Natural killer cell treated with Interleukin-12 subunit alpha and Interleukin-12 subunit beta and Interleukin-15 and Interleukin-18, amount 100 ng/mL, for 72 hours (primary cell): ENCODE measurements around the gene EMX1. TPM values are rescaled to one million over a fixed set of nuclear protein-coding genes. Genes with fewer than 3 reads are reported as not detected.

ENCODE experiments used
- ATAC-seq, 2 donors: fragments of 150-1000 bp; cut with Tn5 transposase in 1 of 2; sonication (Bioruptor Pico), chemical (Tn5 transposase) in 1 of 2; 2 replicates each; pipeline ENCODE4 v1.10.0; 2021
- DNase-seq: peaks from one replicate; pipeline ENCODE4 v3.0.0; 2022; ENCODE audit warnings: low spot score
- H3K27ac Mint-ChIP-seq, 2 donors: 1 replicate in 1 of 2; 2 replicates in 1 of 2; pipeline ENCODE4 v1.8.0; 2022; ENCODE audit warnings: mixed read lengths in 2 of 2, mild to moderate bottlenecking in 1 of 2, moderate library complexity in 1 of 2
- H3K27me3 Mint-ChIP-seq, 2 donors: 1 replicate in 1 of 2; 2 replicates in 1 of 2; pipeline ENCODE4 v1.8.0; 2022; ENCODE audit warnings: mixed read lengths in 2 of 2
- H3K36me3 Mint-ChIP-seq: one replicate; pipeline ENCODE4 v1.8.0; 2022; ENCODE audit warnings: mixed read lengths
- H3K4me1 Mint-ChIP-seq, 2 donors: 1 replicate in 1 of 2; 2 replicates in 1 of 2; pipeline ENCODE4 v1.8.0; 2022; ENCODE audit warnings: low read depth in 2 of 2, mixed read lengths in 2 of 2, mild to moderate bottlenecking in 1 of 2
- H3K4me3 Mint-ChIP-seq: one replicate; pipeline ENCODE4 v1.8.0; 2022; ENCODE audit warnings: mixed read lengths
- H3K9me3 Mint-ChIP-seq: 2 replicates; pipeline ENCODE4 v1.8.0; 2022; ENCODE audit warnings: mixed read lengths
- total RNA-seq, 2 donors: library from RNA; stranded (reverse); gene quantifications; one replicate each; pipeline ENCODE4 v1.2.3, GENCODE V29; 2022

Gene EMX1
- total RNA-seq, 2 donors from 2014 or later: not detected

GRCh38 chr2:72934683-72935610, 17.6 kb downstream of the EMX1 start:
- Mint-ChIP-seq H3K9me3 (no peaks in the 10 kb centered on the region), H3K27ac (no peak overlapping the region), H3K4me1 (peaks cover 9 to 16% of the 10 kb centered on the region in 2 donors), H3K4me3 (no peak overlapping the region), H3K36me3 (no peaks in the 10 kb centered on the region), H3K27me3 (peaks cover 0 to 4% of the 10 kb centered on the region in 2 donors)
- DNase-seq (peak; percentile 56), ATAC-seq (no peak)

- Mint-ChIP-seq H3K36me3 (no peaks in the 10 kb centered on the region), H3K4me1 (peaks cover 9 to 16% of the 10 kb centered on the region in 2 donors), H3K4me3 (no peak overlapping the region), H3K27ac (peak overlapping the region in 1 of 2 donors; percentile 61), H3K27me3 (peaks cover 0 to 4% of the 10 kb centered on the region in 2 donors), H3K9me3 (no peaks in the 10 kb centered on the region)
- DNase-seq: peak; percentile 13
- ATAC-seq: no peak
Measured at GRCh38 chr2:72935611-72935957, 18.3 kb downstream of the EMX1 start.

GRCh38 chr2:72936660-72937355, 19.5 kb downstream of the EMX1 start:
- Mint-ChIP-seq H3K4me1 (peaks cover 9 to 16% of the 10 kb centered on the region in 2 donors), H3K27ac (no peak overlapping the region), H3K4me3 (no peak overlapping the region), H3K9me3 (no peaks in the 10 kb centered on the region), H3K27me3 (peaks cover 0 to 4% of the 10 kb centered on the region in 2 donors), H3K36me3 (no peaks in the 10 kb centered on the region)
- no peak for DNase-seq
- no peak for ATAC-seq

- H3K27ac Mint-ChIP-seq: no peak overlapping the region
- H3K4me3 Mint-ChIP-seq: no peak overlapping the region
- H3K36me3 Mint-ChIP-seq: no peaks in the 10 kb centered on the region
- ATAC-seq: no peak
- DNase-seq: no peak
- H3K9me3 Mint-ChIP-seq: no peaks in the 10 kb centered on the region
- H3K4me1 Mint-ChIP-seq: peaks cover 9 to 16% of the 10 kb centered on the region in 2 donors
- H3K27me3 Mint-ChIP-seq: peaks cover 0 to 4% of the 10 kb centered on the region in 2 donors
Measured at GRCh38 chr2:72937356-72937669, 20.0 kb downstream of the EMX1 start.

GRCh38 chr2:72938455-72938854, 21.1 kb downstream of the EMX1 start:
- H3K36me3 Mint-ChIP-seq: no peaks in the 10 kb centered on the region
- no peak overlapping the region for H3K27ac Mint-ChIP-seq
- no peak overlapping the region for H3K4me3 Mint-ChIP-seq
- H3K4me1 Mint-ChIP-seq: peaks cover 9 to 16% of the 10 kb centered on the region in 2 donors
- ATAC-seq (no peak), DNase-seq (no peak)
- no peaks in the 10 kb centered on the region for H3K9me3 Mint-ChIP-seq
- H3K27me3 Mint-ChIP-seq: peaks cover 0 to 4% of the 10 kb centered on the region in 2 donors

GRCh38 chr2:72940361-72940760, 23.0 kb downstream of the EMX1 start:
- Mint-ChIP-seq H3K4me3 (no peak overlapping the region), H3K27ac (peak overlapping the region in 1 of 2 donors; percentile 68), H3K27me3 (peaks cover 0 to under 1% of the 10 kb centered on the region in 2 donors), H3K36me3 (no peaks in the 10 kb centered on the region), H3K9me3 (no peaks in the 10 kb centered on the region), H3K4me1 (peaks cover 1 to 6% of the 10 kb centered on the region in 2 donors)
- DNase-seq (no peak), ATAC-seq (no peak)

- H3K27me3 Mint-ChIP-seq: no peaks in the 10 kb centered on the region
- H3K27ac Mint-ChIP-seq: no peak overlapping the region
- H3K4me3 Mint-ChIP-seq: no peak overlapping the region
- H3K4me1 Mint-ChIP-seq: peaks cover 0 to 3% of the 10 kb centered on the region in 2 donors
- H3K36me3 Mint-ChIP-seq: no peaks in the 10 kb centered on the region
- no peak for ATAC-seq
- DNase-seq: no peak
- H3K9me3 Mint-ChIP-seq: no peaks in the 10 kb centered on the region
Measured at GRCh38 chr2:72940786-72941185, 23.5 kb downstream of the EMX1 start.

- Mint-ChIP-seq H3K27ac (no peak overlapping the region), H3K4me3 (no peak overlapping the region), H3K4me1 (no peaks in the 10 kb centered on the region), H3K9me3 (no peaks in the 10 kb centered on the region), H3K36me3 (no peaks in the 10 kb centered on the region), H3K27me3 (no peaks in the 10 kb centered on the region)
- ATAC-seq (no peak), DNase-seq (no peak)
Measured at GRCh38 chr2:72942293-72942692, 25.0 kb downstream of the EMX1 start.

- no peaks in the 10 kb centered on the region for H3K4me1 Mint-ChIP-seq
- no peaks in the 10 kb centered on the region for H3K27me3 Mint-ChIP-seq
- ATAC-seq (no peak), DNase-seq (no peak)
- H3K36me3 Mint-ChIP-seq: no peaks in the 10 kb centered on the region
- no peak overlapping the region for H3K27ac Mint-ChIP-seq
- no peak overlapping the region for H3K4me3 Mint-ChIP-seq
- no peaks in the 10 kb centered on the region for H3K9me3 Mint-ChIP-seq
Measured at GRCh38 chr2:72942881-72943418, 25.6 kb downstream of the EMX1 start.

- ATAC-seq (no peak), DNase-seq (no peak)
- no peak overlapping the region for H3K27ac Mint-ChIP-seq
- no peaks in the 10 kb centered on the region for H3K9me3 Mint-ChIP-seq
- no peaks in the 10 kb centered on the region for H3K36me3 Mint-ChIP-seq
- no peaks in the 10 kb centered on the region for H3K4me1 Mint-ChIP-seq
- no peak overlapping the region for H3K4me3 Mint-ChIP-seq
- H3K27me3 Mint-ChIP-seq: no peaks in the 10 kb centered on the region
Measured at GRCh38 chr2:72943540-72944395, 26.4 kb downstream of the EMX1 start.

GRCh38 chr2:72944804-72945449, 27.6 kb downstream of the EMX1 start:
- Mint-ChIP-seq H3K36me3 (no peaks in the 10 kb centered on the region), H3K4me1 (peaks cover 0 to 2% of the 10 kb centered on the region in 2 donors), H3K27ac (no peak overlapping the region), H3K4me3 (no peak overlapping the region), H3K9me3 (no peaks in the 10 kb centered on the region), H3K27me3 (no peaks in the 10 kb centered on the region)
- ATAC-seq (no peak), DNase-seq (no peak)

GRCh38 chr2:72945450-72946019, 28.2 kb downstream of the EMX1 start:
- no peaks in the 10 kb centered on the region for H3K27me3 Mint-ChIP-seq
- ATAC-seq (no peak), DNase-seq (no peak)
- H3K4me1 Mint-ChIP-seq: peaks cover 0 to 2% of the 10 kb centered on the region in 2 donors
- H3K4me3 Mint-ChIP-seq: no peak overlapping the region
- no peaks in the 10 kb centered on the region for H3K9me3 Mint-ChIP-seq
- H3K27ac Mint-ChIP-seq: no peak overlapping the region
- H3K36me3 Mint-ChIP-seq: no peaks in the 10 kb centered on the region

- DNase-seq (no peak), ATAC-seq (no peak)
- peaks cover 0 to 2% of the 10 kb centered on the region in 2 donors for H3K4me1 Mint-ChIP-seq
- H3K36me3 Mint-ChIP-seq: no peaks in the 10 kb centered on the region
- no peaks in the 10 kb centered on the region for H3K27me3 Mint-ChIP-seq
- H3K27ac Mint-ChIP-seq: no peak overlapping the region
- no peak overlapping the region for H3K4me3 Mint-ChIP-seq
- no peaks in the 10 kb centered on the region for H3K9me3 Mint-ChIP-seq
Measured at GRCh38 chr2:72946466-72946865, 29.1 kb downstream of the EMX1 start.
